ENCODE data around the gene BEND4.

Gene BEND4

DNA sequence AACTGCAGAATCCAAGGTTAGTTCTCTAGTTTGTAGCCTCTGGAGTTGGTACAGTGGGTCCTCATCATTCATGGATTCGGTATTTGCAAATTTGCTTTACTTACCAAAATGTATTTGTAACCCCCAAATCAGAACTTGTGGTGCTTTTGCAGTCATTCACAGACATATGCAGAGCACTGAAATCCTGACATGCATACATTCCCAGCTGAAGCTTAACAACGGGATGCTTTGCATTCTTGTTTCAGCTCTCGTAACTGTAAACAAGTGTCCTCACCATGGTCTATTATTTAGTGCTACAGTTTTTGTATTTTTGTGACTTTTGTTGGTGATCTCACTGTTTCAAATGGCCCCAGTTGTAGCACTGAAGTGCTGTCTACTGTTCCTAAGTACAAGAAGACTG is 16.1 kb downstream of the BEND4 start:
- Mint-ChIP-seq H3K4me1 (ENCODE audit: low read depth) (no peaks in the 10 kb centered on the region), H3K27me3 (peaks cover 25% of the 10 kb centered on the region), H3K27ac (no peak overlapping the region), H3K36me3 (ENCODE audit: low read depth) (no peaks in the 10 kb centered on the region), H3K9me3 (no peaks in the 10 kb centered on the region), H3K4me3 (no peak overlapping the region)
- no peak for DNase-seq

DNA sequence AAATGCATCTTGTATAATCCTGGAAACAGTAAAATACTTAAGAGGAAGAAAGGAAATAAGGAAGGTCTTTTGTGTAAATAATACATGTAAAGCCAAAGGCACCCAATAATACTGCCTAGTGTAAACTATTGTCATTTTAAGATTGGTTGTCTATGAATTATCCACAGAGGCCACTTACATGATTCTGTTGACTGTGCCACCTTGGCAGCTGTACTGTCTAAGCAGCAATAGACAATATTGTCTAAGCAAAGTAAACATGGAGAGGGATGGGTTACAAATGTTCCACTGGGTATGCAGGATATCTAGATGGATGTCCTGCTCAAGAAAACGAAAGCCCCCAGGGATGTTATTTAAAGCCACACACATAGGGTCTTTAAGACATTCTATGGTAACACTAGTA is 19.4 kb downstream of the BEND4 start:
- Mint-ChIP-seq H3K36me3 (ENCODE audit: low read depth) (no peaks in the 10 kb centered on the region), H3K27ac (no peak overlapping the region), H3K27me3 (peaks cover 5% of the 10 kb centered on the region), H3K4me3 (no peak overlapping the region), H3K9me3 (no peaks in the 10 kb centered on the region), H3K4me1 (ENCODE audit: low read depth) (no peaks in the 10 kb centered on the region)
- no peak for DNase-seq

DNA sequence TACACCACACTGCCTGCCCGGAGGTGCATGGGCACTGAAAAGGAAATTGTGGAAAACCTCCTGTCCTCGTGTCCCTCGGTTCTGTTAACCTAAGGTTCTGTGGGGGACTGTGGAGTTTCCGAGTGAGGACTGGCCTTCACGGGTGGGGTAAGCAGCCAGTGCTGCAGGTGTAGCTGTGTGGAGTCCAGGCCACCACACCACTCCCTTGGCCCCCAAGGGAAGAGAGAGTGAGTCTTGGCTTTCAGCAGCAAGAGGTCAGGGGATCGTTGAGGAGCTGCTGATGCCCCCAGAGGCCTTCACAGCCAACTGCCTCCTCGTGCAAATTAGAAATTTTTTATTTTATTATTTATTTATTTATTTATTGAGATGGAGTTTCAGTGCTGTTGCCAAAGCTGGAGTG is 20.4 kb downstream of the BEND4 start:
- Mint-ChIP-seq H3K27ac (no peak overlapping the region), H3K9me3 (no peaks in the 10 kb centered on the region), H3K36me3 (ENCODE audit: low read depth) (no peaks in the 10 kb centered on the region), H3K4me3 (no peak overlapping the region), H3K27me3 (peaks cover under 1% of the 10 kb centered on the region), H3K4me1 (ENCODE audit: low read depth) (no peaks in the 10 kb centered on the region)
- no peak for DNase-seq

DNA sequence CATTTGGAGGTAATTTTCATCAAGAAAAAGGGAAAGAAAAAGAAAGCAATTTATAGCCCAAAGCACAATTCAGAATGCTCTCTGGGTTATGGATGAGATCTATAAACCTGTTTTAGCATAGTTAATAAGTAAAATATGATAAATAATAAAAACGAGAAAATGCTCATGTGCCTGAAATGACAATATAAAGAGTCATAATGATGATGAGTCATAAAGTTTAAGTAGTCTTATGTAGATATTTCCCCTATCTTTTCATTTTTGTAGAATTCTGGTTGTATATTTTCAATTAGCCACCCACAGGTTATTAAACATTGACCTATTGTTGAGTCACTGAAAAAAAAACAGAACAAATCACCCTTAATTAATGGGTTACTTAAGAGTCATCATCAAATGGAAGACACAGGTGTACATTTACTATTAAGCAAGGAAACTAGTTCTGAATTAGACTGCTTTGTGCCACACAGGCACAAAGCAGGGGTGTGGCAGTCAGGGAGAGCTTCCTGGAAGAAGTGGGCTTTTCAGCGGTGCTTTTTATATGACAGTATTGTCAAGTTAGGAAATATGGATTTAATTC is 29.3 kb downstream of the BEND4 start:
- no peak for DNase-seq
- Mint-ChIP-seq H3K36me3 (ENCODE audit: low read depth) (no peaks in the 10 kb centered on the region), H3K27me3 (no peaks in the 10 kb centered on the region), H3K4me1 (ENCODE audit: low read depth) (no peaks in the 10 kb centered on the region), H3K4me3 (no peak overlapping the region), H3K27ac (no peak overlapping the region), H3K9me3 (no peaks in the 10 kb centered on the region)

DNA sequence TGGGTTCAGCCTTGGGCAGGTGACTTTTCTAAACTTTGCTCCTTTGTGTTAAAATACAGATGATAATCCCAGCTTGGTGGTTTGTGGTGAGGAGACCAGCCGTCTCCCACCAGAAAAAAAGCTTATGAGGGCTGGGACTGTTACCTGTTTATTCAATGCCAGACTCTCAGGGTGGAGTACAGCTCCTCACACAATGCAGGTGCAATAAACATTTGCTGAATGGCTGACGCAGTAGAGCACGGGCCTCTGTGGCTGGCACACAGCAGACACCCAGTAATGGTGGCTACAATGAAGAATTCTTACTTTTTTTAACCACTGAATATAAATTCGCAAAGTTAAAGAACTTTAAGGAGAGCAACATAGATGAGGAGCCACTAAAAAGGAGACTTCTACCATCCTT is 30.2 kb downstream of the BEND4 start:
- H3K4me3 Mint-ChIP-seq, result no peak overlapping the region
- H3K27me3 Mint-ChIP-seq, result no peaks in the 10 kb centered on the region
- no peak for DNase-seq
- no peaks in the 10 kb centered on the region for H3K36me3 Mint-ChIP-seq (ENCODE audit: low read depth)
- H3K4me1 Mint-ChIP-seq (ENCODE audit: low read depth), result no peaks in the 10 kb centered on the region
- no peak overlapping the region for H3K27ac Mint-ChIP-seq
- no peaks in the 10 kb centered on the region for H3K9me3 Mint-ChIP-seq

DNA sequence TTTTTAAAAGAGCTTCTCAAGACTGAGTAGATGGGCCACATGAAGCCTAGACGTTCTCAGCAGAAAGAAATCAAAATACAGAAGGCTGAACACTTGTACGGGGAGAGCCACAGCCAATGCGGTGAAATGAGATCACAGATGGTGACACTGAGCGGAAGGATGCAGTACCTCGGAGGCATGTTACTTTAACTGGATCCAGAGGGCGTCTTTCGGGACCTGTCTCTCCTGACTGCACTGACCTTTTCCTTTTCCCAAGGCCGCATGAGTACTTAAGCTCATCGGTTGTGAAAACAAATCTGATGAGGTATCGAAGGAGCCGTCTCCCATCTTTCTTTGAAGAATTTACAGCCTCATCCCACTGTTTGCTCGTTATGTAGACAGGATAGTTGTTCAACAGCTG is 32.6 kb downstream of the BEND4 start:
- H3K4me3 Mint-ChIP-seq, result no peak overlapping the region
- H3K36me3 Mint-ChIP-seq (ENCODE audit: low read depth), result no peaks in the 10 kb centered on the region
- no peaks in the 10 kb centered on the region for H3K9me3 Mint-ChIP-seq
- H3K27me3 Mint-ChIP-seq, result no peaks in the 10 kb centered on the region
- H3K4me1 Mint-ChIP-seq (ENCODE audit: low read depth), result no peaks in the 10 kb centered on the region
- DNase-seq, result no peak
- no peak overlapping the region for H3K27ac Mint-ChIP-seq

DNA sequence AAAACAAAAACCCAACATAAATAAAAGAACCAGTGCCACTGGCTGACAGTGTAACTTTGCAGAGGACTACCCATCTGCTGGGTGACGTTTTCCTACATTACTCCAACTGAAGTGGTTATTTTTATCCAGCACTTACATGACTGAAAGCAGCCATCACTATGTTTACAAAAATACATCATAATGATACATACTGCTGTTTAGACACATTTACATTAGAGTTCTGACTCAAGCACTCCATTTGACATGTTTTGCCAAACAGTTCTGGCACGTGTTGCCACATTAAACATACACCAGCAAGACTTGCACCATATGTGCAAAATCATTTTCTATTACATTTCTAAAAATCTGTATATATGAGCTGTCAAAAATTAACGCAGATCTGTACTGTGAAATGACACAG is 39.6 kb downstream of the BEND4 start:
- Mint-ChIP-seq H3K4me1 (ENCODE audit: low read depth) (no peaks in the 10 kb centered on the region), H3K9me3 (no peaks in the 10 kb centered on the region), H3K27ac (no peak overlapping the region), H3K36me3 (ENCODE audit: low read depth) (no peaks in the 10 kb centered on the region), H3K27me3 (peaks cover 15% of the 10 kb centered on the region), H3K4me3 (no peak overlapping the region)
- DNase-seq, result no peak

DNA sequence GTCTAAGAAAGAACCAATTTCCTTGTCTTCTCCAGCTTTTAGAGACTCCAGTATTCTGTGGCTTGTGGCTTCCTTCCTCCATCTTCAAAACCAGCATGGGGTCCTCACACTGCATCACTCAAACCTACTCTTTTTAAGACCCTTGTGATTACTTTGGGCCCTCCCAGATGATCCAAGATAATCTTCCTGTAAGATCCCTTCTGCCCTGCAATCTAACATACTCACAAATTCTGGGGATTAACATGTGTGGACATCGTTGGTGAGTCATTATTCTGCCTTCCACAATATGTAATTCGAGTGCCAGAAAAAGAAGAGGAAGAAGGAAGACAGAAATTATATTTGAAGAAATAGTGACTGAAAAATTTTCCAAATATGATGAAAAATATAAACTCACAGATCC is 47.9 kb downstream of the BEND4 start:
- H3K4me1 Mint-ChIP-seq (ENCODE audit: low read depth), result no peaks in the 10 kb centered on the region
- H3K9me3 Mint-ChIP-seq, result peaks cover 7% of the 10 kb centered on the region
- no peak overlapping the region for H3K27ac Mint-ChIP-seq
- no peak overlapping the region for H3K4me3 Mint-ChIP-seq
- peaks cover 8% of the 10 kb centered on the region for H3K27me3 Mint-ChIP-seq
- H3K36me3 Mint-ChIP-seq (ENCODE audit: low read depth), result no peaks in the 10 kb centered on the region
- no peak for DNase-seq

DNA sequence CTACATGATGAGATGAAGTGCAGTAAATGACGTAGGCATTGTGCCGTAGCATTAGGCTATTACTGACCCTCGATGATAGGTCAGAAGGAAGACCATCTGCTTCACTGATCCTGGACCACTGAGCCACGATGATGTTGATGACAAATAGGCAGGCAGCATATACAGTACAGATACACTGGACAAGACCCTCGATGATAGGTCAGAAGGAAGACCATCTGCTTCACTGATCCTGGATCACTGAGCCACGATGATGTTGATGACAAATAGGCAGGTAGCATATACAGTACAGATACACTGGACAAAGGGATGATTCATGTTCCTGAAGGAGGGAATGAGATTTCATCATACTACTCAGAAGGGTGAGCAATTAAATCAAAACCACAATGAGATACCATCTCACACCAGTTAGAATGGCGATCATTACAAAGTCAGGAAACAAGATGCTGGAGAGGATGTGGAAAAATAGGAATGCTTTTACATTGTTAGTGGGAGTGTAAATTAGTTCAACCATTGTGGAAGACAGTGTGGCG is 50.9 kb downstream of the BEND4 start:
- Mint-ChIP-seq H3K9me3 (peaks cover 10% of the 10 kb centered on the region), H3K4me3 (no peak overlapping the region), H3K27me3 (peaks cover 2% of the 10 kb centered on the region), H3K27ac (no peak overlapping the region), H3K36me3 (ENCODE audit: low read depth) (no peaks in the 10 kb centered on the region), H3K4me1 (ENCODE audit: low read depth) (no peaks in the 10 kb centered on the region)
- no peak for DNase-seq

DNA sequence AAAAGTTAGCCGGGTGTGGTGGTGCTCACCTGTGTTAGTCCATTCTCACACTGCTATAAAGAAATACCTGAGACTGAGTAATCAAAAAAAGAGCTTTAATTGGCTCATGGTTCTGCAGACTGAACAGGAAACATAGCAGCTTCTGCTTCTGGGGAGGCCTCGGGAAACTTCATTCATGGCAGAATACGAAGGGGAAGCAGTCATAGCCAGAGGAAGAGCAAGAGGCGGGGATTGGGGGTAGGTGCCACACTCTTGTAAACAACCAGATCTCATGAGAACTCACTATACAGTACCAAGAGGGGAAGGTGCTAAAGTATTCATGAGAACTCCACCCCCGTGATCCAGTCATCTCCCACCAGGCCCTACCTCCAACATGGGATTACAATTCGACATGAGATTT is 64.1 kb downstream of the BEND4 start:
- Mint-ChIP-seq H3K36me3 (ENCODE audit: low read depth) (peaks cover 56% of the 10 kb centered on the region), H3K9me3 (no peaks in the 10 kb centered on the region), H3K27me3 (no peaks in the 10 kb centered on the region), H3K4me1 (ENCODE audit: low read depth) (no peaks in the 10 kb centered on the region), H3K27ac (no peak overlapping the region), H3K4me3 (no peak overlapping the region)
- DNase-seq, result no peak

DNA sequence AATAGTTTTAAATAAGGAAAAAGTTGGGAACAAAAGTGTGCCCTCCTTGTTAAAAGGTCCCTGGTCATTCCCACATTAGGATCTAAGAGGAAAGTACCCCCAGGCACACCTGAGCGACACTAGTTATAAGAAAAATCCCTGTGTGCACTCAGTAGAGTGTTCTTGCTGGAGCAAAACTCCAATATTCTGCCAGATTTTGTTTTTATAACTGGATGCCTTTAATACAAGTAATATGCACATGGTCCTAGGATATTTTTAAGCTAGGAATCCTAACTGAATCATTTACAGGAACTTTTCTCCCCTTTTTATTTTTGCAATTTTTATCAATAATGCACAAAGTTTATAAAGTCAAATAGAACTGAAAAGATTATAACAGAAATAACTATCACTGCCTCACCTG is 68.6 kb downstream of the BEND4 start:
- Mint-ChIP-seq H3K4me1 (ENCODE audit: low read depth) (no peaks in the 10 kb centered on the region), H3K4me3 (no peak overlapping the region), H3K9me3 (no peaks in the 10 kb centered on the region), H3K27ac (no peak overlapping the region), H3K27me3 (no peaks in the 10 kb centered on the region), H3K36me3 (ENCODE audit: low read depth) (peaks cover 67% of the 10 kb centered on the region)
- DNase-seq, result no peak

DNA sequence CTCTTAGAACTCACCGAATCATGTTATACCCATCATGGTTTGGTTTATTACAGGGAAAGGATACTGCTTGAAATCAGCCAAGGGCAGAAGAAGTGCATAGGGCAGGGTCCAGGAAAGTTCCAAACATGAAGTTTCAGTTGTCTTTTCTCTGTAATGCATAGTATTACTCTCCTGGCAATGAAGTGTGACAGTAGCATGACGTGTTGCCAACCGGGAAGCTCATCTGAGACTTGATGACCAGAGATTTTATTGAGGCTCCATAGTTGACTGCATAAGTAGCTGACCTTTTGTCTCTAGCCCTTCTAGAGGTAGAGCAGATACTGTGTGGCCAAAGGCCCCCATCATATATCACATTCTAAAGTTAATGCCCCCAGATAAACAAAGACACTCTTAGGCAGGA is 72.1 kb downstream of the BEND4 start:
- H3K9me3 Mint-ChIP-seq, result no peaks in the 10 kb centered on the region
- H3K27me3 Mint-ChIP-seq, result no peaks in the 10 kb centered on the region
- peaks cover 63% of the 10 kb centered on the region for H3K36me3 Mint-ChIP-seq (ENCODE audit: low read depth)

DNA sequence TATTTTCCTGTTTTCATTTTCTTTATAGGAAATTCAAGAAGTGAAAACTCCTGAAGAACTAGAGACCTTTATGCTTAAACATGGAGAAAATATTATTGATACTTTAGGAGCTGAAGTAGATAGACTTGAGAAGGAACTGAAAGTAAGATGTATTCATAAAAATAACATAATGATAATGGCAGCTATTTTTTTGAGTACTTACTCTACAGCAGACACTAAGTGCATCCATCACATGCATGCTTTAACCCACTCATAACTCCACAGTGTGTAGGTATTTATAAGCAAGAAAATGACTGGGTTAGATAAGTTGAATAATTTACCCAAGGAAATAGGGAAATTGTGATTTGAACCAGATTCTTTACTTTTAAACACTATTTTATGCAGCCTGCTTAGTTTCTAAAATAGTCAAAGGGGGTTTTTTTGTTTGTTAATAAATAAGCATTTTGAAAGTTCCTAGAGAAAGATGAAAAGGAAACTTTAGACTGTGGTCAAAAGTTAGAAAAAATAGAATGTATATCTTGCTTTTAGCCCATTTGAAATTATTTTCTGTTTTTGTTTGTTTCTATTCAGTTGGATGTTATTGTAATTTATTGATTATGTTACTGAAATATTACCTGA is 74.2 kb downstream of the BEND4 start:
- no peak for DNase-seq
- Mint-ChIP-seq H3K36me3 (ENCODE audit: low read depth) (peaks cover 63% of the 10 kb centered on the region), H3K4me3 (no peak overlapping the region), H3K4me1 (ENCODE audit: low read depth) (no peaks in the 10 kb centered on the region), H3K27ac (no peak overlapping the region), H3K27me3 (no peaks in the 10 kb centered on the region), H3K9me3 (no peaks in the 10 kb centered on the region)

More for the DNA sequence above, 72.1 kb downstream of the BEND4 start:
- DNase-seq, result no peak
- Mint-ChIP-seq H3K27ac (no peak overlapping the region), H3K4me1 (ENCODE audit: low read depth) (no peaks in the 10 kb centered on the region), H3K4me3 (no peak overlapping the region)

DNA sequence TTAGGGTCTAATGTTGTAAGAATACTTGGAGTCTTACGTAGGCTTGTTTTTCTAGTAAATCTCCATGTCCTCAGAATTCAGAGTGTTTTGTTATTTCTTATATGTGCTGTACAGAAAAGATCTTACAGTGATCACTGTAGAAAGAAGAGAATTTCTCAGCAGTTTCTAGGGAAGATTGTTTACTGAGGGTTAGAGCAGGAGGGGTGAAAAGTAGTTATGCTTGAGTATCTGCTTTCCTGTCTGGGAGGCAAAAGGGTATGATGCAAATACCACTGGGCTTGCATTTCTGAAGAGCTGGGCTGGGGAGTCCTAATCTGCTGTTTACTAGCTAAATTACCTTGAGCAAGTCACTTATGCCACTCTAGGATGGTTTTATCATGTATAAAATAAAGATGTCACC is 78.2 kb downstream of the BEND4 start:
- H3K9me3 Mint-ChIP-seq, result no peaks in the 10 kb centered on the region
- H3K36me3 Mint-ChIP-seq (ENCODE audit: low read depth), result peaks cover 70% of the 10 kb centered on the region
- no peaks in the 10 kb centered on the region for H3K27me3 Mint-ChIP-seq
- H3K27ac Mint-ChIP-seq, result no peak overlapping the region
- H3K4me3 Mint-ChIP-seq, result no peak overlapping the region
- no peaks in the 10 kb centered on the region for H3K4me1 Mint-ChIP-seq (ENCODE audit: low read depth)
- no peak for DNase-seq

DNA sequence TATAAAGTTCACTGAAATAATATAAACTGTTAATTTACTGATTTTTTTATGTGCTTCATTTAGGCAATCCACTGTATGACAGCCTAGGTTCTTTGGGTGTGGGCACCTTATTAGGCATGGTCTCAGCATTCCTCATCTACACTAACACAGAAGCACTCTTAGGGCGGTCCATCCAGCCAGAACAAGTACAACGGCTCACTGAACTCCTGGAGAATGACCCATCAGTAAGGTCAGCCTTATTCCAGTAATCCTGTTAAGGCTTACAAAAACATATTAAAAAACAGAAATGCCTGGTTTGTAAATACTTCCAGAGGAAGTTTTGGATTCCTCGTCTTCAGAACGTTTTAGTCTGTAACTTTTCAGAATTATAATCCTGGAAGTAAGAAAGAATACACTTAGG is 82.0 kb downstream of the BEND4 start:
- no peak overlapping the region for H3K4me3 Mint-ChIP-seq
- DNase-seq, result no peak
- no peaks in the 10 kb centered on the region for H3K4me1 Mint-ChIP-seq (ENCODE audit: low read depth)
- H3K27ac Mint-ChIP-seq, result no peak overlapping the region
- H3K9me3 Mint-ChIP-seq, result no peaks in the 10 kb centered on the region
- H3K27me3 Mint-ChIP-seq, result no peaks in the 10 kb centered on the region
- H3K36me3 Mint-ChIP-seq (ENCODE audit: low read depth), result peaks cover 67% of the 10 kb centered on the region

DNA sequence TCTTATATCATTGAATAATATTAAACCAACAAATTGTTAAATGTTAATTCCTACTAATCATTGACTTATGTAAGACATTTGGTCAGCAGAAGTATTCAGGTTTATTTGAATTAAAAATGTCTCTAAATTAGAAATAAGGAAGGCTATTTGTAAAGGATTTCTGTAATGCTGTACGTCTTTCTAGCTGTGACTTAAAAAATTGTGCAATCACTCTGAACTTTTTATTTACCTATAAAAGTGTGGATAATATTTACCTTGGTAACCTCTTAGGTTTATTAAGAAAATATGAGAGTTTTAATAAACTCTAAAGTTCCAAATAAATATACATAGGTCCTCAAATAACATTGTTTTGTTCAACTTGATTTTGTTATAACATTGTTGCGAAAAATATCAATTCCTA is 85.2 kb downstream of the BEND4 start:
- no peaks in the 10 kb centered on the region for H3K27me3 Mint-ChIP-seq

More for the DNA sequence above, 85.2 kb downstream of the BEND4 start:
- Mint-ChIP-seq H3K36me3 (ENCODE audit: low read depth) (peaks cover 76% of the 10 kb centered on the region), H3K27ac (no peak overlapping the region), H3K4me3 (no peak overlapping the region), H3K9me3 (no peaks in the 10 kb centered on the region), H3K4me1 (ENCODE audit: low read depth) (no peaks in the 10 kb centered on the region)
- no peak for DNase-seq

Data from activated T-cell treated with anti-CD3 and anti-CD28 coated beads, Interleukin-2, amount 50 U/mL, for 24 hours (primary cell).